CD14-positive monocyte (primary cell): ENCODE measurements around the gene VASH2. TPM values are rescaled to one million over a fixed set of nuclear protein-coding genes. Genes with fewer than 3 reads are reported as not detected.
A peak's percentile ranks its signal among the peaks of the same experiment; 100 is the strongest.

Source experiments
- DNase-seq, 3 donors: peaks; one replicate each; pipeline ENCODE4 v3.0.0-alpha.2; 2011 to 2022
- H2AFZ ChIP-seq: 2 replicates; pipeline ENCODE4 v1.6.0; 2012; ENCODE audit warnings: mild to moderate bottlenecking, low read depth, low read length, inconsistent platforms; ENCODE audit not compliant: insufficient read depth, poor library complexity, severe bottlenecking
- H3K27ac ChIP-seq, 2 donors: 1 replicate in 1 of 2; 2 replicates in 1 of 2; pipeline ENCODE4 v1.5.1; 2012 to 2013; ENCODE audit warnings: low read length in 2 of 2, control low read depth in 1 of 2, inconsistent platforms in 1 of 2, low read depth in 1 of 2, mild to moderate bottlenecking in 1 of 2
- H3K27me3 ChIP-seq, 2 donors: one replicate each; pipeline versions ENCODE4 v1.6.0 to v1.6.1; 2011 to 2013; ENCODE audit warnings: low read length in 2 of 2; ENCODE audit not compliant: control insufficient read depth in 2 of 2, insufficient read depth in 2 of 2
- H3K36me3 ChIP-seq, 2 donors: replicated peaks in 1 of 2; 1 replicate in 1 of 2; 2 replicates in 1 of 2; pipeline versions ENCODE4 v1.5.1 to v1.6.1; 2012 to 2013; ENCODE audit warnings: low read length in 2 of 2, control low read depth in 1 of 2, inconsistent platforms in 1 of 2, mild to moderate bottlenecking in 1 of 2; ENCODE audit not compliant: insufficient read depth in 2 of 2, control insufficient read depth in 1 of 2
- H3K4me1 ChIP-seq, 2 donors: 1 replicate in 1 of 2; 2 replicates in 1 of 2; pipeline versions ENCODE4 v1.5.1 to v1.6.1; 2012 to 2013; ENCODE audit warnings: low read length in 2 of 2, control low read depth in 1 of 2, inconsistent platforms in 1 of 2, mild to moderate bottlenecking in 1 of 2, moderate library complexity in 1 of 2; ENCODE audit not compliant: insufficient read depth in 2 of 2, control insufficient read depth in 1 of 2
- H3K4me2 ChIP-seq: replicated peaks from 2 replicates; pipeline ENCODE3; 2012; ENCODE audit warnings: low read length, moderate library complexity, mild to moderate bottlenecking; ENCODE audit not compliant: poor library complexity, severe bottlenecking; ENCODE audit errors: extremely low read depth
- H3K4me3 ChIP-seq, 3 experiments: fragments of 200-600 bp in 1 of 3; sonication (generic) in 1 of 3; replicated peaks in 1 of 3; 1 replicate in 2 of 3; 2 replicates in 1 of 3; pipeline ENCODE4 v1.5.1; 2011 to 2013; ENCODE audit warnings: low read length in 3 of 3, mild to moderate bottlenecking in 3 of 3, control low read depth in 2 of 3, low read depth in 2 of 3, inconsistent platforms in 1 of 3, moderate library complexity in 1 of 3
- H3K79me2 ChIP-seq: 2 replicates; pipeline ENCODE4 v1.6.0; 2012; ENCODE audit warnings: mild to moderate bottlenecking, control low read depth, inconsistent platforms, low read length, moderate library complexity; ENCODE audit not compliant: insufficient read depth
- H3K9ac ChIP-seq: 2 replicates; pipeline ENCODE4 v1.6.0; 2017; ENCODE audit warnings: low read length, mild to moderate bottlenecking; ENCODE audit not compliant: insufficient read depth, poor library complexity, severe bottlenecking
- H3K9me3 ChIP-seq, 2 donors: replicated peaks in 1 of 2; 1 replicate in 1 of 2; 2 replicates in 1 of 2; pipeline versions ENCODE4 v1.5.1 to v1.6.1; 2012 to 2013; ENCODE audit warnings: low read length in 2 of 2, control low read depth in 1 of 2; ENCODE audit not compliant: control insufficient read depth in 1 of 2, insufficient read depth in 1 of 2
- H4K20me1 ChIP-seq: 2 replicates; pipeline ENCODE4 v1.6.0; 2012; ENCODE audit warnings: mild to moderate bottlenecking, low read length, control low read depth, moderate library complexity; ENCODE audit not compliant: insufficient read depth
- H3K27ac Mint-ChIP-seq, 7 donors: one replicate each; pipeline ENCODE4 v1.8.0; 2020; ENCODE audit warnings: mild to moderate bottlenecking in 7 of 7, mixed read lengths in 7 of 7, moderate library complexity in 6 of 7, inconsistent platforms in 2 of 7
- H3K27me3 Mint-ChIP-seq, 3 donors: one replicate each; pipeline ENCODE4 v1.8.0; 2021 to 2022; ENCODE audit warnings: low read depth in 3 of 3, mild to moderate bottlenecking in 3 of 3, mixed read lengths in 3 of 3, moderate library complexity in 3 of 3, inconsistent platforms in 1 of 3
- H3K36me3 Mint-ChIP-seq, 2 donors: one replicate each; pipeline ENCODE4 v1.8.0; 2020; ENCODE audit warnings: mixed read lengths in 2 of 2, inconsistent platforms in 1 of 2, mild to moderate bottlenecking in 1 of 2
- H3K4me1 Mint-ChIP-seq: one replicate; pipeline ENCODE4 v1.8.0; 2020; ENCODE audit warnings: mild to moderate bottlenecking, mixed read lengths
- H3K4me3 Mint-ChIP-seq, 2 donors: one replicate each; pipeline ENCODE4 v1.8.0; 2020; ENCODE audit warnings: mild to moderate bottlenecking in 2 of 2, mixed read lengths in 2 of 2, moderate library complexity in 1 of 2
- H3K9me3 Mint-ChIP-seq, 7 donors: one replicate each; pipeline ENCODE4 v1.8.0; 2020 to 2022; ENCODE audit warnings: mixed read lengths in 7 of 7, mild to moderate bottlenecking in 6 of 7, moderate library complexity in 6 of 7, inconsistent platforms in 2 of 7
- WGBS: methylation state at CpG from one replicate; pipeline ENCODE4 v1.1.5; 2013; ENCODE audit warnings: missing lambda C conversion rate; ENCODE audit not compliant: insufficient coverage; 5-methylcytosine and 5-hydroxymethylcytosine counted together
- intact Hi-C, 2 donors: fragments of 100-400 bp; cut with micrococcal nuclease; formaldehyde crosslinking; loops; one replicate each; pipeline versions ENCODE4 v1.15.0 to v1.15.1; 2023
- polyA plus RNA-seq, 3 donors: library from polyadenylated mRNA; depleted of rRNA in 1 of 3; unstranded in 2 of 3; stranded (reverse) in 1 of 3; fragments of 300-500 nt in 2 of 3; fragments of >200 nt in 1 of 3; fragmentation: Illumina TruSeq in 2 of 3; gene quantifications; 1 replicate in 2 of 3; 2 replicates in 1 of 3; pipeline ENCODE4 v1.2.3, GENCODE V29; 2012 to 2021
- TF ChIP-seq, protein P1 (sequence below): fragments of 200-600 bp; IDR thresholded peaks from one replicate; pipeline ENCODE4 v1.8.0; 2022; ENCODE audit warnings: antibody characterized with exemption, mild to moderate bottlenecking

Gene VASH2
- polyA plus RNA-seq, 3 donors: 0.07 TPM; not detected in 2

DNA sequence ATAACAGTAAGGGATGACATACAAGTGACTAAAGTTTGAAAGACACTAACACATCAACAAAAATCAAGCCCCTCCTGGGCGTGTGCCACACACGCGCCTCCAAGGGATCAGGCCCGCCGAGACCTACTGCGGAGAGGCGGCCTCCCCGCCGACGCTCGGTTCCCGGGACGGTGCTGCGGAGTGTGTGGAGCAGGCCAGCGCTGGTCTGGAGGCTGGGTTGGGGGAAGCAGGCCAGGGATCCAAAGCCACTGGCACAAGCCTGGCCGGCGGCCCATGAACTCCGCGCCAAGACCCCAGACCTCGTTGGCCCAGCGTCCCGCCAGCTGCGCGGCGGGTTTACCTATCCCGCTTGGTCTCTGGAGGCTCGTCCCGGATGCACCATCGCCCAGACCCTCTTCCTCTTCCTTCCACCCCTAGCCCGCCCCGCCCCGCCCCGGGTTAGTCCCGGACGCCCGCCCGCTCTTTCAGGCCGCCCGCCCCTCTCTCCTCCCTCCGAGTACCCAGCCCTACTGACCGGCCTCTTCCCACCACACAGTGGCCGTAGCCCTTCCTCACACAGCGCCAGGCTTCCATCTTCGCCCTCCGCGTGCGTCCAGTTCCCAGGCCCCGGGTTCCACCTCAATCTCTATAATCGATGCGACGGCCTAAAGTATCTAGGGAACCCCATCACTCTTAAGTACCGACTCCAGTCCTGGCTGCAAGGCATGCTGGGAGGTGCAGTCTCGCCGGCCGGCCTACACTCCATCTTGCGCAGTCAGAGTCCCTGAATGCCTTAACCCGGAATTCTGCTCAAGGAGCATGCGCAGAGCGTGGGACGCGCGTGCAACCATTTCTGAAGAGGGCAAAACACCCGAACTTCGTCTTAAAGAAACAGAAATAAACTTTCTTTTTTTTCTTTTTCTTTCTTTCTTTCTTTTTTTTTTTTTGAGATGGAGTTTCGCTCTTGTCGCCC is 65.0 kb downstream of the VASH2 start, which contains the start of gene ANGEL2:
TSS of gene ANGEL2 (minus strand) at position 769 of the 952 bp plus-strand sequence. CDS start at position 573, 196 bp downstream.
- Histone ChIP-seq H3K4me3 (peak within 1 kb of the TSS; percentile 71 to 92 (median 81)), H2AFZ (peak within 1 kb of the TSS; percentile 97), H3K27me3 (no peaks in the 10 kb centered on the region), H3K79me2 (peaks cover 48% of the 10 kb centered on the region), H3K9ac (peak within 1 kb of the TSS; percentile 83), H3K4me1 (peaks cover 17 to 20% of the 10 kb centered on the region in 2 donors), H3K27ac (peak within 1 kb of the TSS; percentile 87 to 90), H3K36me3 (peaks cover 6 to 30% of the 10 kb centered on the region in 2 donors), H3K9me3 (no peaks in the 10 kb centered on the region), H4K20me1 (peaks cover 13% of the 10 kb centered on the region), H3K4me2 (peak within 1 kb of the TSS; percentile 89)
- peaks cover 0 to under 1% (median 0%) of the 10 kb centered on the region in 7 donors for H3K9me3 Mint-ChIP-seq
- intact Hi-C loops: loop anchor here in 1 of 2 donors (5.0 to 10.0 kb wide), 3 partner anchors 37 to 221 kb away; partner anchors contain the start of genes FLVCR1, NSL1, RPS6KC1 and TATDN3
- no peaks in the 10 kb centered on the region for H3K27me3 Mint-ChIP-seq
- H3K27ac Mint-ChIP-seq: peak within 1 kb of the TSS; percentile 91 to 99 (median 98)
- TF ChIP-seq, protein P1, sequence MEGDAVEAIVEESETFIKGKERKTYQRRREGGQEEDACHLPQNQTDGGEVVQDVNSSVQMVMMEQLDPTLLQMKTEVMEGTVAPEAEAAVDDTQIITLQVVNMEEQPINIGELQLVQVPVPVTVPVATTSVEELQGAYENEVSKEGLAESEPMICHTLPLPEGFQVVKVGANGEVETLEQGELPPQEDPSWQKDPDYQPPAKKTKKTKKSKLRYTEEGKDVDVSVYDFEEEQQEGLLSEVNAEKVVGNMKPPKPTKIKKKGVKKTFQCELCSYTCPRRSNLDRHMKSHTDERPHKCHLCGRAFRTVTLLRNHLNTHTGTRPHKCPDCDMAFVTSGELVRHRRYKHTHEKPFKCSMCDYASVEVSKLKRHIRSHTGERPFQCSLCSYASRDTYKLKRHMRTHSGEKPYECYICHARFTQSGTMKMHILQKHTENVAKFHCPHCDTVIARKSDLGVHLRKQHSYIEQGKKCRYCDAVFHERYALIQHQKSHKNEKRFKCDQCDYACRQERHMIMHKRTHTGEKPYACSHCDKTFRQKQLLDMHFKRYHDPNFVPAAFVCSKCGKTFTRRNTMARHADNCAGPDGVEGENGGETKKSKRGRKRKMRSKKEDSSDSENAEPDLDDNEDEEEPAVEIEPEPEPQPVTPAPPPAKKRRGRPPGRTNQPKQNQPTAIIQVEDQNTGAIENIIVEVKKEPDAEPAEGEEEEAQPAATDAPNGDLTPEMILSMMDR: no peak
- H3K4me3 Mint-ChIP-seq: peak within 1 kb of the TSS; percentile 100
- WGBS: under 1% methylated on average over 50 of the region's 66 CpGs
- H3K36me3 Mint-ChIP-seq: peaks cover 24 to 28% of the 10 kb centered on the region in 2 donors
- DNase-seq: peak; percentile 94 to 95 (median 94)
- H3K4me1 Mint-ChIP-seq: peaks cover 17% of the 10 kb centered on the region

DNA sequence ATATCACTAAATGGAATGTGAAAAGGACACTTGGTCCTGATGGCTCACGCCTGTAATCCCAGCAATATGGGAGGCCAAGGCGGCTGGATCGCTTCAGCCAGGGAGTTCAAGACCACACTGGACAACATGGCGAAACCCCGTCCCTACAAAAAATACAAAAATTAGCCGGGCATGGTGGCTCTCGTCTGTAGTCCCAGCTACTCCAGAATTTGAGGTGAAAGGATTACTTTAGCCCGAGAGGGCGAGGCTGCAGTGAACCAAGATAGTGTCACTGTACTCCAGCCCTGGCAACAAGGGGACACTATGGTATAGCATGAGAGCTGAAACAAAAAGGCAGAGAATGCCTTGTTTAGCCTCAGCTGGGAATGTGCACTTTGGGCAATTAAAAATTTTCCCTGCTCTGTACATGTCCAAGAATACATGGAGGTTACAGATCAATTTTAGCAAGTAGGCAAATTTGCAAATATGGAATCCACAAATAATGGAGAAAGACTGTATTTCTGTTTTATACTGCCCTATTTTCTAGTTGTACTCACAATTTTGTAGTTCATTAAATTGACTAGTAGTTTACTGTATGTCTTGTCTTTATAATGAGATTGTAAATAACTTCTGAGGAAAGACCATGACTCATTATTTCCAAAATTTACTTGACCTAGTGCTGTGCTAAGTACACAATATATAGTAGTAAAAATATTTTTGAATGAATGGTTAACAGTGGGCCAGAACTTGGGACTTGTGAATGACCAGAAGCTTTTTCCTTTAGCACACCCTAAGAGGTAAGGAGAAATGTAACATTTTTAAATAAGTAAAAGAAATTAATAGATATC is 67.3 kb downstream of the VASH2 start:
- Mint-ChIP-seq H3K27ac (no peak overlapping the region), H3K4me1 (peaks cover 16% of the 10 kb centered on the region), H3K9me3 (no peaks in the 10 kb centered on the region), H3K36me3 (peaks cover 7 to 10% of the 10 kb centered on the region in 2 donors), H3K27me3 (no peaks in the 10 kb centered on the region), H3K4me3 (no peak overlapping the region)
- H3K4me2 ChIP-seq: no peak overlapping the region
- H3K79me2 ChIP-seq: peaks cover 26% of the 10 kb centered on the region
- peaks cover 17 to 20% of the 10 kb centered on the region in 2 donors for H3K4me1 ChIP-seq
- peak overlapping the region; percentile 31 for H2AFZ ChIP-seq
- intact Hi-C loops: loop anchor here in 1 of 2 donors (5.0 to 10.0 kb wide), 3 partner anchors 35 to 223 kb away; partner anchors contain the start of genes FLVCR1, NSL1, RPS6KC1 and TATDN3
- no peaks in the 10 kb centered on the region for H3K9me3 ChIP-seq
- 100% methylated on average over 6 of the region's 9 CpGs for WGBS
- no peaks in the 10 kb centered on the region for H3K27me3 ChIP-seq
- H3K27ac ChIP-seq: no peak overlapping the region
- H3K4me3 ChIP-seq: no peak overlapping the region
- H3K36me3 ChIP-seq: peaks cover 0 to 7% of the 10 kb centered on the region in 2 donors
- no peaks in the 10 kb centered on the region for H4K20me1 ChIP-seq
- TF ChIP-seq, protein P1: no peak
- no peak overlapping the region for H3K9ac ChIP-seq
- no peak for DNase-seq
